ENCODE measurements around the gene LAMA5.

DNA sequence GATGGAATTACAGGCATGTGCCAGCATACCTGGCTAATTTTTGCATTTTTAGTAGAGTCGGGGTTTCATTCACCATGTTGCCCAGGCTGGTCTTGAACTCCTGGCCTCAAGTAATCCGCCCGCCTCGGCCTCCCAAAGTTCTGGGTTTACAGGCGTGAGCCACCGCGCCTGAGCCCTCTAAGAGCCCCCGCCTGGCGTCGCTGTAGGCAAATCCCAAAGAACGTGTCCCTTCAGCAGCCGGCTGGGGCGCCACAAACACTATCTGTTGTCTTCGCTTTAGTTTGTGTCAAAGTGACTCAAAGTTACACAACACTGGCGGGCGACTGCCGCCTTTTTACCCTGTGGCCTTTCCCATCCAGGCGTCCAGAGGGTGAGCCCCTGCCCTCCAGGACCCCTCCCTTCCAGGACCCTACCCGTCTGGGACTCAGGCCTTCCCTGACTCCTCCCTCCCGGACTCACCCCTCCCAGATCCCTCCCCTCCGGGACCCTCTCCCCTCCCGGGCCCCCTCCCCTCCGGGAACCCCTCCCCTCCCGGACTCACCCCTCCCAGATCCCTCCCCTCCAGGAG, 65.3 kb downstream of the LAMA5 start:
- TF ChIP-seq, protein P1, sequence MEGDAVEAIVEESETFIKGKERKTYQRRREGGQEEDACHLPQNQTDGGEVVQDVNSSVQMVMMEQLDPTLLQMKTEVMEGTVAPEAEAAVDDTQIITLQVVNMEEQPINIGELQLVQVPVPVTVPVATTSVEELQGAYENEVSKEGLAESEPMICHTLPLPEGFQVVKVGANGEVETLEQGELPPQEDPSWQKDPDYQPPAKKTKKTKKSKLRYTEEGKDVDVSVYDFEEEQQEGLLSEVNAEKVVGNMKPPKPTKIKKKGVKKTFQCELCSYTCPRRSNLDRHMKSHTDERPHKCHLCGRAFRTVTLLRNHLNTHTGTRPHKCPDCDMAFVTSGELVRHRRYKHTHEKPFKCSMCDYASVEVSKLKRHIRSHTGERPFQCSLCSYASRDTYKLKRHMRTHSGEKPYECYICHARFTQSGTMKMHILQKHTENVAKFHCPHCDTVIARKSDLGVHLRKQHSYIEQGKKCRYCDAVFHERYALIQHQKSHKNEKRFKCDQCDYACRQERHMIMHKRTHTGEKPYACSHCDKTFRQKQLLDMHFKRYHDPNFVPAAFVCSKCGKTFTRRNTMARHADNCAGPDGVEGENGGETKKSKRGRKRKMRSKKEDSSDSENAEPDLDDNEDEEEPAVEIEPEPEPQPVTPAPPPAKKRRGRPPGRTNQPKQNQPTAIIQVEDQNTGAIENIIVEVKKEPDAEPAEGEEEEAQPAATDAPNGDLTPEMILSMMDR (conservative IDR thresholded peaks at IDR 0.05 in 1 of 2, IDR thresholded peaks at IDR 0.05 in 1 of 2; ENCODE audit: extremely low read depth in 1 of 2, insufficient read depth in 1 of 2, low read depth in 1 of 2, low read length in 2 of 2) = peak; percentile 85 to 92
- no peak for TF ChIP-seq EZH2 (IDR thresholded peaks at IDR 0.05; ENCODE audit: borderline replicate concordance, low read length)

All from mammary epithelial cell (primary cell).